AG04450 (cell line): Measurements from ENCODE around the gene PLEKHH1. TPM values are rescaled to one million over a fixed set of nuclear protein-coding genes. Genes with fewer than 3 reads are reported as not detected.

Experiments used
- CTCF ChIA-PET: fragments of 300-600, 350-600 bp; formaldehyde crosslinking; extraction: SDS; loops from one replicate; lab custom pipeline; 2022; ENCODE audit warnings: antibody characterized with exemption, inconsistent platforms; lab: Charles Lee
- POLR2A ChIA-PET: fragments of 350-600 bp; formaldehyde crosslinking; extraction: SDS; loops from one replicate; lab custom pipeline; 2021; ENCODE audit warnings: antibody characterized with exemption, inconsistent platforms; lab: Yijun Ruan, JAX
- DNase-seq: peaks from one replicate; pipeline ENCODE4 v3.0.0-alpha.2; 2011; ENCODE audit warnings: low read depth, low spot score
- H3K27ac ChIP-seq: one replicate; pipeline ENCODE4 v1.5.1; 2012; ENCODE audit warnings: low read depth, low read length, control low read depth
- H3K27me3 ChIP-seq: one replicate; pipeline ENCODE4 v1.6.0; 2012; ENCODE audit warnings: low read length; ENCODE audit not compliant: control insufficient read depth, insufficient read depth
- H3K4me3 ChIP-seq: 2 replicates; pipeline ENCODE4 v1.5.1; 2011; ENCODE audit warnings: mild to moderate bottlenecking, low read depth, low read length, control low read depth
- H3K9me3 ChIP-seq: 2 replicates; pipeline ENCODE4 v1.5.1; 2012; ENCODE audit warnings: low read length; ENCODE audit not compliant: control insufficient read depth, insufficient read depth
- polyA plus RNA-seq: library from polyadenylated mRNA; depleted of rRNA; stranded (reverse); fragments of >200 nt; gene quantifications from 2 replicates; pipeline ENCODE4 v1.2.3, GENCODE V29; 2011
- TF ChIP-seq, protein P1 (sequence below): IDR thresholded peaks from 2 replicates; pipeline ENCODE4 v1.5.1; 2011; ENCODE audit warnings: low read depth, low read length, control low read depth, inconsistent platforms

PLEKHH1 gene
- polyA plus RNA-seq, 1 experiment, result 0.19 TPM

DNA sequence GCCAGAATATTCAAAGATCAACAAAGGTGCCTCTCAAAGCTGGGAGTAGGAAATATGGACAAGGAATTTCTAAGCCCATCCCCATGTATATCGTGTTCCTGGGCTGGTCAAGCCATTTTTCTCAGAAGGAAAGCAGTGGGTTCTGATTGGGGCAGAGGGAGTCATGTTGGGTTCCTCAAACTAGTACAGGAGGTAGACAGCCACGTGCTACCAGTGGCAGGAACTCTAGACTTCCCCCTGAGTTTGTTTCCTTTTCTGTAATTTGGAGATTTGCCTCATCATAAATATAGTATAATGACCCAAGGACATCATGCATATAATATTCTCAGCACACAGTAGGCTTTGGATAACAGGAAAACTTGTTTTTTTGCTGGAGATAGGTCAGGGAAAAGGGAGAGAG, 16.4 kb upstream of the PLEKHH1 start:
- Histone ChIP-seq H3K4me3 (no peak overlapping the region), H3K27me3 (peaks cover 67% of the 10 kb centered on the region), H3K27ac (no peak overlapping the region), H3K9me3 (no peaks in the 10 kb centered on the region)
- TF ChIP-seq, protein P1, sequence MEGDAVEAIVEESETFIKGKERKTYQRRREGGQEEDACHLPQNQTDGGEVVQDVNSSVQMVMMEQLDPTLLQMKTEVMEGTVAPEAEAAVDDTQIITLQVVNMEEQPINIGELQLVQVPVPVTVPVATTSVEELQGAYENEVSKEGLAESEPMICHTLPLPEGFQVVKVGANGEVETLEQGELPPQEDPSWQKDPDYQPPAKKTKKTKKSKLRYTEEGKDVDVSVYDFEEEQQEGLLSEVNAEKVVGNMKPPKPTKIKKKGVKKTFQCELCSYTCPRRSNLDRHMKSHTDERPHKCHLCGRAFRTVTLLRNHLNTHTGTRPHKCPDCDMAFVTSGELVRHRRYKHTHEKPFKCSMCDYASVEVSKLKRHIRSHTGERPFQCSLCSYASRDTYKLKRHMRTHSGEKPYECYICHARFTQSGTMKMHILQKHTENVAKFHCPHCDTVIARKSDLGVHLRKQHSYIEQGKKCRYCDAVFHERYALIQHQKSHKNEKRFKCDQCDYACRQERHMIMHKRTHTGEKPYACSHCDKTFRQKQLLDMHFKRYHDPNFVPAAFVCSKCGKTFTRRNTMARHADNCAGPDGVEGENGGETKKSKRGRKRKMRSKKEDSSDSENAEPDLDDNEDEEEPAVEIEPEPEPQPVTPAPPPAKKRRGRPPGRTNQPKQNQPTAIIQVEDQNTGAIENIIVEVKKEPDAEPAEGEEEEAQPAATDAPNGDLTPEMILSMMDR, result no peak
- CTCF ChIA-PET, result interaction anchor here (1.2 to 2.3 kb wide), 3 partner anchors 10 to 90 kb away, joined by 5 to 17 read pairs (median 15); no protein-coding TSS in a partner anchor
- no peak for DNase-seq
- POLR2A ChIA-PET, result interaction anchor here (0.7 kb wide), 1 partner anchor 9 kb away, joined by 3 read pairs; no protein-coding TSS in a partner anchor

DNA sequence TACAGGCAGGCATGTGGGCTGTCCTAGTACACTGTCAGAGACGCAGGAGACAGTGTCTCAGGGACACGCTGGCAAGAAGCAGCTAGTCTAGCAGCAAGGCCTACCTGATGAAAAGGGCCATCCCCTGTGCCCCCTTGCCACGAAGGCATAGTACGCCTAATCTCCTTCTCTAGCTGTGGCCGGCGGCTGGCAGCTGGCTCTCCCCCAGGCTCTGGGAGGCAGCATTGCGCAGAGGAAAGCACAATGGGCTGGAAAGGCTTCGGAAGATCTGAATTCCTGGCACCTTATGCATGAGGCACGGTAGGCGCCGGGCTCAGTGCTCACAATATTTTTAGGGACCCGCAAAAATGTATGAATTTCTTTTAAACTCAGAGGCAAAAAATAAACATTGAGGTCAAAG, 16.0 kb upstream of the PLEKHH1 start:
- Histone ChIP-seq H3K9me3 (no peaks in the 10 kb centered on the region), H3K27me3 (peaks cover 68% of the 10 kb centered on the region), H3K27ac (no peak overlapping the region), H3K4me3 (no peak overlapping the region)
- no peak for DNase-seq
- TF ChIP-seq, protein P1, result no peak
- CTCF ChIA-PET, result interaction anchor here (0.7 to 2.3 kb wide), 4 partner anchors 9 to 188 kb away, joined by 3 to 17 read pairs (median 10); no protein-coding TSS in a partner anchor
- POLR2A ChIA-PET, result interaction anchor here (0.7 kb wide), 1 partner anchor 9 kb away, joined by 3 read pairs; no protein-coding TSS in a partner anchor

DNA sequence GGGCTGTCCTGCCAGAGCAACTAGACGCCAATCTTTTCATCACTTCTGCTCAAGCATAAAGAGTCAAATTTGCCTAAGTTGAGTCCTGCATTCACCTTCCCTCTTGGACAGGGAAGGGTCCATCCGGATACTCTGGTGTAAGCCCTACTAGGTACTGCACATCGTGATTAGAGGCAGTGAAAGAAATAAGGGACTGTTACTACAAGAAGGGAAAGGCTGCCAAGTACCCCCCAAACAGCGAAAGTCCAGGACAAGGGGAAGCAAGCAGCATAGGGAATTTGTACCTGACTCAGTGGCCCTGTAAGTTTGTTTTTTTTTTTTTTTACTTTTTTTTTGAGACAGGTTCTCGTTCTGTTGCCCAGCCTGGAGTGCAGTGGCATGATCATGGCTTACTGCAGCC, 13.7 kb upstream of the PLEKHH1 start:
- ChIA-PET POLR2A (no interaction called here), CTCF (no interaction called here)
- DNase-seq, result no peak
- Histone ChIP-seq H3K4me3 (no peak overlapping the region), H3K9me3 (no peaks in the 10 kb centered on the region), H3K27me3 (peaks cover 54% of the 10 kb centered on the region), H3K27ac (no peak overlapping the region)
- TF ChIP-seq, protein P1, result no peak

DNA sequence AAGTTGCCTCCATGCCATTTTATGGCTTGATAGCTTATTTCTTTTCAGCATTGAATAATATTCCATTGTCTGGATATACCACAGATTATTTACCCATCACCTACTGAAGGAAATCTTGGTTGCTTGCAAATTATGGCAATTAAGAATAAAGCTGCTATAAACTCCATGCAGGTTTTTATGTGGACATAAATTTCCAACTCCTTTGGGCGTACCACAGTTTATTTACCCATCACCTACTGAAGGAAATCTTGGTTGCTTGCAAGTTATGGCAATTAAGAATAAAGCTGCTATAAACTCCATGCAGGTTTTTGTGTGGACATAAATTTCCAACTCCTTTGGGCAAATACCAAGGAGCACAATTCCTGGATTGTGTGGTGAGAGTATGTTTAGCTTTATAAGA, 12.6 kb upstream of the PLEKHH1 start:
- ChIA-PET POLR2A (no interaction called here), CTCF (no interaction called here)
- Histone ChIP-seq H3K27ac (no peak overlapping the region), H3K27me3 (peaks cover 55% of the 10 kb centered on the region), H3K9me3 (no peaks in the 10 kb centered on the region), H3K4me3 (no peak overlapping the region)
- no peak for DNase-seq
- TF ChIP-seq, protein P1, result no peak

DNA sequence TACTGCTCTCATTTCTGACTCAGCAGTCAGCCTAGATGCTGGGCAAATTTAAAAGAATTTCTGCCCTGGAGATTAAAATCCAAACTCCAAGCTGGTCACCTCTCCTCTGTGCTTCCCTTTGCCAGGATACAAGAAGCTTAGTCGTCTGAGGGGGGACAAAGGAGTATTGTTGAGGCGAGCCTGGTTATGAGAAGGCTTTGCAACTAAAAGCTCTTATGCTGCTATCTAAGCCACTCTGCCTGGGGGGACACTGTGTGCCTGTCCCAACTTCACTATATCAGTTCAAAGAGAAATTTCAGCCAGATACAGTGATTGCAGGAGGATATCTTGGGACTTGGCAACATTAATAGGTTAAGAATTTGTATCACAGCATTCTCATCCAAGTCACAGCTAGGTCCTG, 10.8 kb upstream of the PLEKHH1 start:
- ChIA-PET POLR2A (no interaction called here), CTCF (no interaction called here)
- no peak for DNase-seq
- Histone ChIP-seq H3K4me3 (no peak overlapping the region), H3K27ac (no peak overlapping the region), H3K27me3 (peaks cover 46% of the 10 kb centered on the region), H3K9me3 (no peaks in the 10 kb centered on the region)
- TF ChIP-seq, protein P1, result no peak
